ENCODE measurements around the gene EIF4E3. TPM values are rescaled to one million over a fixed set of nuclear protein-coding genes. Genes with fewer than 3 reads are reported as not detected.

The EIF4E3 gene
- total RNA-seq: 22.6 TPM

- DNase-seq (ENCODE audit: low spot score): no peak
These were observed at the start of gene EIF4E3 for GRCh38 chr3:71725271-71725991. TSS of gene EIF4E3 (minus strand) at chr3:71725402. CDS start at chr3:71725367, 35 bp downstream.

DNA sequence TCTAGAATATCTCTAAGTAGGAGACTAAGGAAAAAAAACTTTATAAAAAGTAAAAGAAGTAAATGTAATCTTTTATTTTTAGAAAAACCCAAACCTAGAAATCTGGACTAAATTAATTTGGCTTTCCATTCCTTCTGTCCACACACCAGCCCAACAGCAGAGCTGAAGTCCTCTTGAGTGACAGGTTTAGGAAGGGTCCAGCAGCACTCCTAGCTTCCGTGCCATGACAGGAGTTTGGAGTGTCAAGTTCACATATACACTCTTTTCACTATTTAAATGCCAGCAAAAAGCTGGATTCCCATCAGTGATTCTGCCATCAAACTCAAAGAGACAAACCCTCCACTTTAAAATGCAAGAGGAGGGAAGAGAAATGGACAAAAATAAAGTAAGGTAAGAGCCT is 46.7 kb upstream of the EIF4E3 start:
- DNase-seq (ENCODE audit: low spot score): no peak

GRCh38 chr3:71771126-71771525 is 45.9 kb upstream of the EIF4E3 start:
- no peak for DNase-seq (ENCODE audit: low spot score)

DNA sequence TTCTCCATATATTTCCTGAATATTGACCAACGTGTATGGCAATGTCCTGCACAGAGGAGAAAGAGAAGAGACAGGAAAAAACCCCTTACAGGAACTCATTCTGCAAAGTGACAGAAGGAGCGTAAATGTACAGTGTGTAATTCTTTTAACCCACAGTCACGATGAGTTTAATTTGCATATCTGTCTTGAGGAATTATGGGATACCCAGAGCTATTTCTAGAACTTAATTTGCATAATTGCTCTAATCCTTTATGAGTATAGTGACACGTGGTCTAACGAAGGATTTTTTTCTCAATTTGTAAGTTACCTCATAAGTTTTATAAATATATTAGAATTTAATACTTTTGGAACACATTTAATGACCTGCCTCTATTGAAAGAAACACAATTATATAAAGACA is 38.2 kb upstream of the EIF4E3 start:
- no peak for DNase-seq (ENCODE audit: low spot score)

GRCh38 chr3:71760140-71760539 is 34.9 kb upstream of the EIF4E3 start:
- DNase-seq (ENCODE audit: low spot score): no peak

- DNase-seq (ENCODE audit: low spot score): no peak
These were observed 34.2 kb upstream of the EIF4E3 start for GRCh38 chr3:71759401-71759800.

- DNase-seq (ENCODE audit: low spot score): no peak
These were observed 32.9 kb upstream of the EIF4E3 start for GRCh38 chr3:71758091-71758490.

DNA sequence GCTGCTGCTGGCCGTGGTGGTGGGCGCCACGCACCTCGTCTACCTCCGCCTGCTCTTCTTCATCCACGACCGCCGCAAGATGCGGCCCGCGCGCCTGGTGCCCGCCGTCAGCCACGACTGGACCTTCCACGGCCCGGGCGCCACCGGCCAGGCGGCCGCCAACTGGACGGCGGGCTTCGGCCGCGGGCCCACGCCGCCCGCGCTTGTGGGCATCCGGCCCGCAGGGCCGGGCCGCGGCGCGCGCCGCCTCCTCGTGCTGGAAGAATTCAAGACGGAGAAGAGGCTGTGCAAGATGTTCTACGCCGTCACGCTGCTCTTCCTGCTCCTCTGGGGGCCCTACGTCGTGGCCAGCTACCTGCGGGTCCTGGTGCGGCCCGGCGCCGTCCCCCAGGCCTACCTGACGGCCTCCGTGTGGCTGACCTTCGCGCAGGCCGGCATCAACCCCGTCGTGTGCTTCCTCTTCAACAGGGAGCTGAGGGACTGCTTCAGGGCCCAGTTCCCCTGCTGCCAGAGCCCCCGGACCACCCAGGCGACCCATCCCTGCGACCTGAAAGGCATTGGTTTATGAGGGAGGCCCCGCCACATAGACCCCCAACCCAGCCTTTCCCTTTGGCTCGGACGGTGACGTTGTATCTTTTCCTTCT is 29.5 kb upstream of the EIF4E3 start:
- DNase-seq (ENCODE audit: low spot score): no peak

- DNase-seq (ENCODE audit: low spot score): no peak
These were observed 28.8 kb upstream of the EIF4E3 start, which contains the start of gene GPR27 for GRCh38 chr3:71753701-71754609. TSS of gene GPR27 (plus strand) at chr3:71753855. CDS start at chr3:71754050, 195 bp downstream.

- no peak for DNase-seq (ENCODE audit: low spot score)
These were observed 27.9 kb upstream of the EIF4E3 start for GRCh38 chr3:71752831-71753700.

- no peak for DNase-seq (ENCODE audit: low spot score)
These were observed 26.4 kb upstream of the EIF4E3 start for GRCh38 chr3:71751602-71752001.

DNA sequence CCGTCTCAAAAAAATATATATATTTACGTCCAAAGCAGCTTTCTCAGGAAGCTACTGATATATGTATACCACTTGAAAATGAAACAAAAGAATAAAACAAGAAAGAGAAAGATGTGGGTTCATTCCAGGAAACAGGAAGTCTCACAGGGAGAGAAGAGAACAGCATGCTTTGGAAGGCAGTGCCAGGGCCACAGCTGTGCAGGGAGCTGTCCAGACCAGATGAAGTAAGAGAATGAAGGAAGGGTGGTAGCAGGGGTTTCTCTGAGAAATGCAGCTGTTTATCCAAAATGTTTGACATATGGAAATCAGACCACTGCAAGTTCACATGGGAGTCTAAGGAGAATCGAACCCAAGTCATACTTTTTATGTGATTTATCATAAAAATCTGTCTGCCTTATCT is 19.5 kb upstream of the EIF4E3 start:
- DNase-seq (ENCODE audit: low spot score): no peak

GRCh38 chr3:71742621-71743020 is 17.4 kb upstream of the EIF4E3 start:
- no peak for DNase-seq (ENCODE audit: low spot score)

- DNase-seq (ENCODE audit: low spot score): no peak
These were observed 9.7 kb upstream of the EIF4E3 start for GRCh38 chr3:71734881-71735280.

DNA sequence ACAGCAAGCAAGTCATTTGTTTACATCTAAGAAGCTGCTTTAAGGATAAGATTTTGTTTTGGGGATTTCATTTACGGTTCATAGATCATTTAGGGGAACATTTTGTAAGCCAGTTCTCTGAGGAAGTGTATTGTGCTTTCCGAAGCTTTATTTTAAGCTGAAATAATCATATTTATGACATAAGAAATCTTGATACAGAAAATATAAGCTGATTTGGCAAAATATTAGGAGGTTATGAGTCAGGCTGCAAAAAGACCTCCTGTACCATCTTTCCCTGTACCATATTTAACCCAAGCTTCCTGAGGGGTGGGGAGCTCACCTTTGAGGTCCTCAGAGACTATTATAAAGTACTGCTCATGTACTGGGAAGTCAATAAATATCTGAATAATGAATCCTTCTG is 8.1 kb upstream of the EIF4E3 start:
- no peak for DNase-seq (ENCODE audit: low spot score)

- DNase-seq (ENCODE audit: low spot score): no peak
These were observed 7.4 kb upstream of the EIF4E3 start for GRCh38 chr3:71732637-71733036.

DNA sequence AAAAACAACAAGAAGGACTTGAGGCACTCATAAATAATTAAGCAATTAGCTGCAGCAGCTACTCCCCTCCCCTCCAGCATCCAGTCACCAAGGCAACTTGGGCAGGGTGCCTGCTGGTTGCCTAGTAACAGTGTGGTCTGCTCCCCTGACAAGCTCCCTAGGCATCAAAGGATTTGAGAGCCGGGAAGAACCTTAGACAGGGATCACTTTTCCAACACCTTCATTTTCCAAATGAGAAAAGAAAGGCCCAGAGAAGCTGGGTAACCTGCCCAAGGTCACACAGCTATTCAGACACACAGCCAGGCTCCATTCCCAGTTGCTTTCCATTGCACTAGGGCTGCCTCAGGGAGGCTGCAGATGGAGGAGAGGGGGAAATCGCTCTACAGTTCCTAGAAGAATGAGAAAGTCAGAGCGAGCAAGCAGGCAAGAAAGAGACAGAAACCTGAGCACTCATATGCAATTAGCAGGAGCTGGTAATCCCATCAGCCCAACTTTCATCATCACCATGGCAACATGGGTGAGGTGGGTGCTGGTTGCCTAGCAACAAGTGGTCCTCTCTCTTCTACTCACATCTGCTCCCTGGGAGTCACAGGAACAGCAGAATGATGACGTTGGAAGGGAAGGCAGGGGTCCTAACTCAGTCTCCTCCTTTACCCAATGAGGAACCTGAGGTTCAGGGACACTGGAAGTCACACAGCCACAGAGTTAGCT is 3.6 kb upstream of the EIF4E3 start:
- no peak for DNase-seq (ENCODE audit: low spot score)

DNA sequence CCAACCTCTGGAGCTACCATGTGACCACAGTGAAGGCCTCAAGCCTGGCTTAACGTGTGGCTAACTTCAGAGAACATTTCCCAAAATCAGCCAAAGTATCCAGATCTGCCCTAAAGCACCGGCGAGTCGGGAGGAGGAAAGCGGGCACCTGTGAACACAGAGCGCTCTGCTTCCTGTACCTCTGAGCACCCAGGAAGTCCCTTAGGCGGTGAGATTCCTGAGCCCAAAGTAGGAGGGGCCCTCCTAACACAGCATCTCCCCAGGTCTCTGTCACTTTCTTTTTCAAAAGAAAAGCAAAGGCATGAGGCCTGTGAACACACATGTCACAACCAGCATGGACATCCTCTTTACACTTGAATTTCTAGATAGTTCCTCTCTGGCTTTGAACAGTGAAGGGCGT is 944 bp upstream of the EIF4E3 start:
- DNase-seq (ENCODE audit: low spot score): no peak

DNA sequence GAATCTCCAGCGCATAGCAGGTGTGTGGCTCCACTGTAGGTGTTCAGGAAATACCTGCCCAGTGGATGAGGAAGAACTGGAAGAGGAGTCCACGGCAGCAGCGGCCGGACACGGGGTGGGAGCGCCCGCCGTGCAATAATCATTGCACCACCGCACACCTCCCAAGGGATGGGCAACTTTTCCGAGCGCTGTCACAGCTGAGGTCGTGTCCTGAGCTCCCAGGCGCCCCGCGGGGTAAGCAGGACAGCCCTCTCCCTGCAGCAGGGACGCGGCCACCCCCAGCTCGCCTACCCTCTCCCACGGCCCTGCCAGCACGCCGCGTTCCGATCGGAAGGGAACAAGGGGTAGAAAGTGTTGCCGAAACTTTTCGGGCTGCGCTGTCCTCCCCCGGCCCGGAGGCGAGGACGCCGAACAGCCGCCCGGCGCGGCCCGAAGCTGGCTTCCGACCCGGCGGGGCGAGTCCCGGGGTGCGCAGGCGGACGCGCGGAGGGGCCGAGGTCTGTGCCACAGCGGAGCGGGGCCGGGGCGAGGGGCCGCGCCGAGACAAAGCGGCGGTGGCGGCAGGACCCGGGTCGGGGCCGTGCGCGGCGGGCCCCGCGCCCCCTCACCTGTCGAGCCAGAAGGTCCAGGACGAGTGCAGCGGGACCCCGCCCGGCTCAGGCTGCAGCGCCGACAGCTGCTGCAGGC is 475 bp downstream of the EIF4E3 start:
- no peak for DNase-seq (ENCODE audit: low spot score)

DNA sequence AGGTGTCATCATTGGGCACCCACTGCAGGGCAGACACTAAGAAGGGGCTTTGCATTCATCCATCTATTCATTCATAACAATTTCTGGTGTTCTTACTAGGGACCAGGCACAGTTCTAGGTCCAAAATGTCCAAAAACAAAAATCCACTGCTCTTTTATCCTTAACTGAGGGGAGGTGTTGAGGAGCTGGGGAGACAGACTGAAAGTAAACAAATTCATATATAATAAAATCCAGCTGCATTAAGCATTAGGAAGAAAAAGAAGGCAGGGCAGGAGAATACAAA is 1.1 kb downstream of the EIF4E3 start:
- DNase-seq (ENCODE audit: low spot score): no peak

Measured in mucosa of gallbladder (tissue), 1 donor.